ENCODE results near the gene AHRR. TPM values are rescaled to one million over a fixed set of nuclear protein-coding genes. Genes with fewer than 3 reads are reported as not detected.

AHRR gene
- total RNA-seq, 2 donors from 2014 or later: 0.12 to 0.30 TPM

GRCh38 chr5:482506-482905 is 161.0 kb downstream of the AHRR start:
- Histone ChIP-seq H3K4me3 (no peak overlapping the region), H3K4me1 (peaks cover 0 to 7% of the 10 kb centered on the region in 2 donors), H3K9me3 (no peaks in the 10 kb centered on the region), H3K27ac (no peak overlapping the region), H3K36me3 (no peaks in the 10 kb centered on the region), H3K27me3 (peaks cover 0 to 29% of the 10 kb centered on the region in 2 donors)
- no peak for TF ChIP-seq CTCF (IDR thresholded peaks at IDR 0.05)
- no peak for DNase-seq (ENCODE audit: low spot score)

- no peak overlapping the region for H3K4me3 ChIP-seq
- no peak for TF ChIP-seq CTCF (IDR thresholded peaks at IDR 0.05)
- no peak overlapping the region for H3K27ac ChIP-seq
- peaks cover 0 to 24% of the 10 kb centered on the region in 2 donors for H3K27me3 ChIP-seq
- peaks cover 0 to 7% of the 10 kb centered on the region in 2 donors for H3K4me1 ChIP-seq
- DNase-seq (ENCODE audit: low spot score): no peak
- H3K36me3 ChIP-seq: no peaks in the 10 kb centered on the region
- no peaks in the 10 kb centered on the region for H3K9me3 ChIP-seq
Observed at GRCh38 chr5:483011-483410, 161.5 kb downstream of the AHRR start.

- peaks cover 0 to 7% of the 10 kb centered on the region in 2 donors for H3K4me1 ChIP-seq
- TF ChIP-seq CTCF (IDR thresholded peaks at IDR 0.05): no peak
- no peak for DNase-seq (ENCODE audit: low spot score)
- H3K4me3 ChIP-seq: no peak overlapping the region
- H3K27ac ChIP-seq: no peak overlapping the region
- H3K9me3 ChIP-seq: no peaks in the 10 kb centered on the region
- H3K27me3 ChIP-seq: peaks cover 0 to 19% of the 10 kb centered on the region in 2 donors
- no peaks in the 10 kb centered on the region for H3K36me3 ChIP-seq
Observed at GRCh38 chr5:483434-484140, 162.1 kb downstream of the AHRR start.

- Histone ChIP-seq H3K27me3 (peaks cover 0 to 9% of the 10 kb centered on the region in 2 donors), H3K36me3 (no peaks in the 10 kb centered on the region), H3K9me3 (no peaks in the 10 kb centered on the region), H3K4me3 (no peak overlapping the region), H3K27ac (no peak overlapping the region), H3K4me1 (peaks cover 0 to 7% of the 10 kb centered on the region in 2 donors)
- no peak for DNase-seq (ENCODE audit: low spot score)
- TF ChIP-seq CTCF (IDR thresholded peaks at IDR 0.05): no peak
Observed at GRCh38 chr5:484556-484955, 163.0 kb downstream of the AHRR start.

- Histone ChIP-seq H3K4me1 (peaks cover 0 to 7% of the 10 kb centered on the region in 2 donors), H3K36me3 (no peaks in the 10 kb centered on the region), H3K27ac (no peak overlapping the region), H3K4me3 (no peak overlapping the region), H3K27me3 (peaks cover 0 to 8% of the 10 kb centered on the region in 2 donors), H3K9me3 (no peaks in the 10 kb centered on the region)
- no peak for DNase-seq (ENCODE audit: low spot score)
- TF ChIP-seq CTCF (IDR thresholded peaks at IDR 0.05): no peak
Observed at GRCh38 chr5:485113-485945, 163.8 kb downstream of the AHRR start.
